GM23338 (cell line): ENCODE results near the gene DRAM1. TPM values are rescaled to one million over a fixed set of nuclear protein-coding genes. Genes with fewer than 3 reads are reported as not detected.

Source experiments
- ATAC-seq: fragments of 200-7000 bp; cut with Tn5 transposase; 3 replicates; pipeline ENCODE4 v1.9.1; 2020
- DNase-seq: peaks from one replicate; pipeline ENCODE4 v3.0.0-alpha.2; 2015; ENCODE audit warnings: low spot score
- H2AFZ ChIP-seq: fragments of 200-600 bp; sonication (generic); 2 replicates; pipeline ENCODE4 v1.8.0; 2016; ENCODE audit warnings: antibody characterized with exemption, mild to moderate bottlenecking, moderate library complexity
- H3F3A ChIP-seq: fragments of 200-600 bp; sonication (generic); replicated peaks from 2 replicates; pipeline ENCODE4 v1.8.0; 2017; ENCODE audit warnings: antibody characterized with exemption, mixed run types, low read depth
- H3K27ac ChIP-seq: fragments of 200-600 bp; sonication (generic); 2 replicates; pipeline ENCODE4 v1.6.1; 2016; ENCODE audit warnings: low read depth
- H3K27me3 ChIP-seq: fragments of 200-600 bp; sonication (generic); 2 replicates; pipeline ENCODE4 v1.8.0; 2016; ENCODE audit warnings: mild to moderate bottlenecking, mixed run types, moderate library complexity; ENCODE audit not compliant: insufficient read depth
- H3K36me3 ChIP-seq: fragments of 200-600 bp; sonication (generic); 2 replicates; pipeline ENCODE4 v1.8.0; 2016; ENCODE audit warnings: mild to moderate bottlenecking; ENCODE audit not compliant: insufficient read depth
- H3K4me1 ChIP-seq: fragments of 200-600 bp; sonication (generic); 2 replicates; pipeline ENCODE4 v1.8.0; 2016; ENCODE audit warnings: mild to moderate bottlenecking, moderate library complexity; ENCODE audit not compliant: insufficient read depth
- H3K4me2 ChIP-seq: fragments of 200-600 bp; sonication (generic); 2 replicates; pipeline ENCODE4 v1.7.1; 2017; ENCODE audit warnings: mixed run types
- H3K4me3 ChIP-seq: fragments of 200-600 bp; sonication (generic); 2 replicates; pipeline ENCODE4 v1.6.1; 2016; ENCODE audit warnings: mixed run types
- H3K79me2 ChIP-seq: fragments of 200-600 bp; sonication (generic); replicated peaks from 2 replicates; pipeline ENCODE4 v1.8.0; 2017; ENCODE audit warnings: mild to moderate bottlenecking; ENCODE audit not compliant: insufficient read depth
- H3K9me2 ChIP-seq: fragments of 200-600 bp; sonication (generic); 2 replicates; pipeline ENCODE4 v1.8.0; 2017; ENCODE audit not compliant: insufficient read depth
- H4K20me1 ChIP-seq: fragments of 200-600 bp; sonication (generic); replicated peaks from 2 replicates; pipeline ENCODE4 v1.8.0; 2017; ENCODE audit warnings: mild to moderate bottlenecking; ENCODE audit not compliant: insufficient read depth
- H3K27ac Mint-ChIP-seq: 2 replicates; pipeline ENCODE4 v1.8.0; 2020; ENCODE audit warnings: inconsistent platforms, mild to moderate bottlenecking, moderate library complexity, mixed read lengths
- H3K27me3 Mint-ChIP-seq: 3 replicates; pipeline ENCODE4 v1.8.0; 2022; ENCODE audit warnings: low read depth, mild to moderate bottlenecking, moderate library complexity, mixed read lengths, inconsistent platforms; ENCODE audit not compliant: insufficient read depth, poor library complexity
- H3K36me3 Mint-ChIP-seq: 3 replicates; pipeline ENCODE4 v1.8.0; 2021; ENCODE audit warnings: low read depth, mild to moderate bottlenecking, inconsistent platforms, moderate library complexity, mixed read lengths
- H3K4me1 Mint-ChIP-seq: 3 replicates; pipeline ENCODE4 v1.8.0; 2020; ENCODE audit warnings: mild to moderate bottlenecking, inconsistent platforms, mixed read lengths
- H3K4me3 Mint-ChIP-seq: 3 replicates; pipeline ENCODE4 v1.8.0; 2021; ENCODE audit warnings: moderate library complexity, mild to moderate bottlenecking, inconsistent platforms, mixed read lengths
- H3K9me3 Mint-ChIP-seq: 3 replicates; pipeline ENCODE4 v1.8.0; 2020; ENCODE audit warnings: moderate library complexity, mild to moderate bottlenecking, inconsistent platforms, mixed read lengths
- JUNB ChIP-seq: IDR thresholded peaks from one replicate; pipeline ENCODE4 v1.6.1; 2016; ENCODE audit warnings: antibody characterized with exemption; ENCODE audit not compliant: unreplicated experiment
- NANOG ChIP-seq: IDR thresholded peaks from 2 replicates; pipeline ENCODE4 v1.6.1; 2016; ENCODE audit warnings: antibody characterized with exemption, borderline replicate concordance
- STAT1 ChIP-seq: IDR thresholded peaks from one replicate; pipeline ENCODE4 v1.6.1; 2016; ENCODE audit warnings: antibody characterized with exemption; ENCODE audit not compliant: unreplicated experiment
- ZNF114 ChIP-seq: fragments of 250-450 bp; sonication (Bioruptor Pico); IDR thresholded peaks from 2 replicates; pipeline ENCODE4 v1.5.0; 2020; ENCODE audit warnings: mild to moderate bottlenecking, moderate library complexity
- polyA plus RNA-seq: library from polyadenylated mRNA; unstranded; fragments of >200 nt; fragmentation: Nextera tagmentation; extraction: Ambion mirVana; gene quantifications from 2 replicates; pipeline ENCODE4 v1.2.1, GENCODE V29; 2016
- total RNA-seq: library from RNA; depleted of rRNA; stranded (reverse); fragments of >200 nt; shearing (Covaris generic); gene quantifications from 2 replicates; pipeline ENCODE4 v1.2.3, GENCODE V29; 2014
- TF ChIP-seq, protein P1 (sequence below): IDR thresholded peaks from 2 replicates; pipeline ENCODE4 v1.6.1; 2016; ENCODE audit warnings: antibody characterized with exemption
- TF ChIP-seq, protein P2 (sequence below): fragments of 250-450 bp; sonication (Bioruptor Pico); IDR thresholded peaks from 2 replicates; pipeline ENCODE4 v1.5.0; 2020; ENCODE audit warnings: mild to moderate bottlenecking, moderate library complexity
- TF ChIP-seq, protein P3 (sequence below): IDR thresholded peaks from one replicate; pipeline ENCODE4 v1.6.1; 2018; ENCODE audit warnings: antibody characterized with exemption; ENCODE audit not compliant: unreplicated experiment

Gene DRAM1
- total and polyA plus RNA-seq, 2 experiments from 2014 or later: 5.7 to 8.5 TPM

DNA sequence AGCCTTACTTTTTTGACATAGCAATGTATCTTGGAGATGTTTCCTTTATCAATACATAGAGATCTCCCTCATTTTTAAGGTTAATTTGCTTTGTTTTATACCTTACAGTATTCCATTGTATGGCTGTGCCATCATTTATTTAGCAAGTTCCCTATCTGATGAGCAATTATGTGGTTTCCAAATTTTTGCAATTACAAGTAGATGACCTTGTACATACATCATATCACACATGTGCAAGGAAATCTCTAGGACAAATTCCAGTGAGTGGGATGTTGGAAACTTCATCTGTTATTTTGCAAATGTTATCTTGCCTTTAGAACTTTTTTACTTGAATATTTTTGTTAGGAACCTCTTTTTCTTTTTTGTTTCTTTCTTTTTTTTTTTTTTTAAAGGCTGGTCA, 49.7 kb downstream of the DRAM1 start:
- no peak overlapping the region for H3K4me3 Mint-ChIP-seq
- H3K4me1 Mint-ChIP-seq: no peaks in the 10 kb centered on the region
- Histone ChIP-seq H3K9me2 (no peaks in the 10 kb centered on the region), H3K4me3 (no peak overlapping the region), H3F3A (no peaks in the 10 kb centered on the region), H2AFZ (no peak overlapping the region), H4K20me1 (no peaks in the 10 kb centered on the region), H3K27ac (no peak overlapping the region), H3K79me2 (no peaks in the 10 kb centered on the region), H3K27me3 (no peaks in the 10 kb centered on the region), H3K36me3 (no peaks in the 10 kb centered on the region), H3K4me2 (no peak overlapping the region), H3K4me1 (no peaks in the 10 kb centered on the region)
- DNase-seq (no peak), ATAC-seq (no peak)
- TF ChIP-seq, protein P1, sequence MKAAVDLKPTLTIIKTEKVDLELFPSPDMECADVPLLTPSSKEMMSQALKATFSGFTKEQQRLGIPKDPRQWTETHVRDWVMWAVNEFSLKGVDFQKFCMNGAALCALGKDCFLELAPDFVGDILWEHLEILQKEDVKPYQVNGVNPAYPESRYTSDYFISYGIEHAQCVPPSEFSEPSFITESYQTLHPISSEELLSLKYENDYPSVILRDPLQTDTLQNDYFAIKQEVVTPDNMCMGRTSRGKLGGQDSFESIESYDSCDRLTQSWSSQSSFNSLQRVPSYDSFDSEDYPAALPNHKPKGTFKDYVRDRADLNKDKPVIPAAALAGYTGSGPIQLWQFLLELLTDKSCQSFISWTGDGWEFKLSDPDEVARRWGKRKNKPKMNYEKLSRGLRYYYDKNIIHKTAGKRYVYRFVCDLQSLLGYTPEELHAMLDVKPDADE: no peak
- no peak for TF ChIP-seq NANOG
- no peak for TF ChIP-seq JUNB
- TF ChIP-seq, protein P2, sequence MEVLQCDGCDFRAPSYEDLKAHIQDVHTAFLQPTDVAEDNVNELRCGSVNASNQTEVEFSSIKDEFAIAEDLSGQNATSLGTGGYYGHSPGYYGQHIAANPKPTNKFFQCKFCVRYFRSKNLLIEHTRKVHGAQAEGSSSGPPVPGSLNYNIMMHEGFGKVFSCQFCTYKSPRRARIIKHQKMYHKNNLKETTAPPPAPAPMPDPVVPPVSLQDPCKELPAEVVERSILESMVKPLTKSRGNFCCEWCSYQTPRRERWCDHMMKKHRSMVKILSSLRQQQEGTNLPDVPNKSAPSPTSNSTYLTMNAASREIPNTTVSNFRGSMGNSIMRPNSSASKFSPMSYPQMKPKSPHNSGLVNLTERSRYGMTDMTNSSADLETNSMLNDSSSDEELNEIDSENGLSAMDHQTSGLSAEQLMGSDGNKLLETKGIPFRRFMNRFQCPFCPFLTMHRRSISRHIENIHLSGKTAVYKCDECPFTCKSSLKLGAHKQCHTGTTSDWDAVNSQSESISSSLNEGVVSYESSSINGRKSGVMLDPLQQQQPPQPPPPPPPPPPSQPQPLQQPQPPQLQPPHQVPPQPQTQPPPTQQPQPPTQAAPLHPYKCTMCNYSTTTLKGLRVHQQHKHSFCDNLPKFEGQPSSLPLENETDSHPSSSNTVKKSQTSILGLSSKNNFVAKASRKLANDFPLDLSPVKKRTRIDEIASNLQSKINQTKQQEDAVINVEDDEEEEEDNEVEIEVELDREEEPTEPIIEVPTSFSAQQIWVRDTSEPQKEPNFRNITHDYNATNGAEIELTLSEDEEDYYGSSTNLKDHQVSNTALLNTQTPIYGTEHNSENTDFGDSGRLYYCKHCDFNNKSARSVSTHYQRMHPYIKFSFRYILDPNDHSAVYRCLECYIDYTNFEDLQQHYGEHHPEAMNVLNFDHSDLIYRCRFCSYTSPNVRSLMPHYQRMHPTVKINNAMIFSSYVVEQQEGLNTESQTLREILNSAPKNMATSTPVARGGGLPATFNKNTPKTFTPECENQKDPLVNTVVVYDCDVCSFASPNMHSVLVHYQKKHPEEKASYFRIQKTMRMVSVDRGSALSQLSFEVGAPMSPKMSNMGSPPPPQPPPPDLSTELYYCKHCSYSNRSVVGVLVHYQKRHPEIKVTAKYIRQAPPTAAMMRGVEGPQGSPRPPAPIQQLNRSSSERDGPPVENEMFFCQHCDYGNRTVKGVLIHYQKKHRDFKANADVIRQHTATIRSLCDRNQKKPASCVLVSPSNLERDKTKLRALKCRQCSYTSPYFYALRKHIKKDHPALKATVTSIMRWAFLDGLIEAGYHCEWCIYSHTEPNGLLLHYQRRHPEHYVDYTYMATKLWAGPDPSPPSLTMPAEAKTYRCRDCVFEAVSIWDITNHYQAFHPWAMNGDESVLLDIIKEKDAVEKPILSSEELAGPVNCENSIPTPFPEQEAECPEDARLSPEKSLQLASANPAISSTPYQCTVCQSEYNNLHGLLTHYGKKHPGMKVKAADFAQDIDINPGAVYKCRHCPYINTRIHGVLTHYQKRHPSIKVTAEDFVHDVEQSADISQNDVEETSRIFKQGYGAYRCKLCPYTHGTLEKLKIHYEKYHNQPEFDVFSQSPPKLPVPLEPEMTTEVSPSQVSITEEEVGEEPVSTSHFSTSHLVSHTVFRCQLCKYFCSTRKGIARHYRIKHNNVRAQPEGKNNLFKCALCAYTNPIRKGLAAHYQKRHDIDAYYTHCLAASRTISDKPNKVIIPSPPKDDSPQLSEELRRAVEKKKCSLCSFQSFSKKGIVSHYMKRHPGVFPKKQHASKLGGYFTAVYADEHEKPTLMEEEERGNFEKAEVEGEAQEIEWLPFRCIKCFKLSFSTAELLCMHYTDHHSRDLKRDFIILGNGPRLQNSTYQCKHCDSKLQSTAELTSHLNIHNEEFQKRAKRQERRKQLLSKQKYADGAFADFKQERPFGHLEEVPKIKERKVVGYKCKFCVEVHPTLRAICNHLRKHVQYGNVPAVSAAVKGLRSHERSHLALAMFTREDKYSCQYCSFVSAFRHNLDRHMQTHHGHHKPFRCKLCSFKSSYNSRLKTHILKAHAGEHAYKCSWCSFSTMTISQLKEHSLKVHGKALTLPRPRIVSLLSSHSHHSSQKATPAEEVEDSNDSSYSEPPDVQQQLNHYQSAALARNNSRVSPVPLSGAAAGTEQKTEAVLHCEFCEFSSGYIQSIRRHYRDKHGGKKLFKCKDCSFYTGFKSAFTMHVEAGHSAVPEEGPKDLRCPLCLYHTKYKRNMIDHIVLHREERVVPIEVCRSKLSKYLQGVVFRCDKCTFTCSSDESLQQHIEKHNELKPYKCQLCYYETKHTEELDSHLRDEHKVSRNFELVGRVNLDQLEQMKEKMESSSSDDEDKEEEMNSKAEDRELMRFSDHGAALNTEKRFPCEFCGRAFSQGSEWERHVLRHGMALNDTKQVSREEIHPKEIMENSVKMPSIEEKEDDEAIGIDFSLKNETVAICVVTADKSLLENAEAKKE: no peak
- TF ChIP-seq, protein P3, sequence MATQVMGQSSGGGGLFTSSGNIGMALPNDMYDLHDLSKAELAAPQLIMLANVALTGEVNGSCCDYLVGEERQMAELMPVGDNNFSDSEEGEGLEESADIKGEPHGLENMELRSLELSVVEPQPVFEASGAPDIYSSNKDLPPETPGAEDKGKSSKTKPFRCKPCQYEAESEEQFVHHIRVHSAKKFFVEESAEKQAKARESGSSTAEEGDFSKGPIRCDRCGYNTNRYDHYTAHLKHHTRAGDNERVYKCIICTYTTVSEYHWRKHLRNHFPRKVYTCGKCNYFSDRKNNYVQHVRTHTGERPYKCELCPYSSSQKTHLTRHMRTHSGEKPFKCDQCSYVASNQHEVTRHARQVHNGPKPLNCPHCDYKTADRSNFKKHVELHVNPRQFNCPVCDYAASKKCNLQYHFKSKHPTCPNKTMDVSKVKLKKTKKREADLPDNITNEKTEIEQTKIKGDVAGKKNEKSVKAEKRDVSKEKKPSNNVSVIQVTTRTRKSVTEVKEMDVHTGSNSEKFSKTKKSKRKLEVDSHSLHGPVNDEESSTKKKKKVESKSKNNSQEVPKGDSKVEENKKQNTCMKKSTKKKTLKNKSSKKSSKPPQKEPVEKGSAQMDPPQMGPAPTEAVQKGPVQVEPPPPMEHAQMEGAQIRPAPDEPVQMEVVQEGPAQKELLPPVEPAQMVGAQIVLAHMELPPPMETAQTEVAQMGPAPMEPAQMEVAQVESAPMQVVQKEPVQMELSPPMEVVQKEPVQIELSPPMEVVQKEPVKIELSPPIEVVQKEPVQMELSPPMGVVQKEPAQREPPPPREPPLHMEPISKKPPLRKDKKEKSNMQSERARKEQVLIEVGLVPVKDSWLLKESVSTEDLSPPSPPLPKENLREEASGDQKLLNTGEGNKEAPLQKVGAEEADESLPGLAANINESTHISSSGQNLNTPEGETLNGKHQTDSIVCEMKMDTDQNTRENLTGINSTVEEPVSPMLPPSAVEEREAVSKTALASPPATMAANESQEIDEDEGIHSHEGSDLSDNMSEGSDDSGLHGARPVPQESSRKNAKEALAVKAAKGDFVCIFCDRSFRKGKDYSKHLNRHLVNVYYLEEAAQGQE: no peak
- TF ChIP-seq STAT1: no peak
- TF ChIP-seq ZNF114 (CRISPR knock-in tag): no peak
- no peaks in the 10 kb centered on the region for H3K36me3 Mint-ChIP-seq
- no peaks in the 10 kb centered on the region for H3K27me3 Mint-ChIP-seq
- no peak overlapping the region for H3K27ac Mint-ChIP-seq
- peaks cover 11% of the 10 kb centered on the region; the same call in 1 of the 3 replicates for H3K9me3 Mint-ChIP-seq
